GM21515 (cell line): ENCODE measurements around the gene FPR1.
"Not testable (repeated sequence)": the region's sequence is repeated elsewhere in the genome, so short reads cannot be mapped to it uniquely, and the experiment has no call there.

Experiments used
- ATAC-seq: cut with Tn5 transposase; IDR thresholded peaks from one replicate; pipeline ENCODE4 v1.9.1; 2021; ENCODE audit not compliant: unreplicated experiment

The FPR1 gene

GRCh38 chr19:51738523-51738922, 13.2 kb downstream of the FPR1 start:
- ATAC-seq: not testable (repeated sequence)

GRCh38 chr19:51737924-51738323, 13.8 kb downstream of the FPR1 start:
- ATAC-seq: no peak

DNA sequence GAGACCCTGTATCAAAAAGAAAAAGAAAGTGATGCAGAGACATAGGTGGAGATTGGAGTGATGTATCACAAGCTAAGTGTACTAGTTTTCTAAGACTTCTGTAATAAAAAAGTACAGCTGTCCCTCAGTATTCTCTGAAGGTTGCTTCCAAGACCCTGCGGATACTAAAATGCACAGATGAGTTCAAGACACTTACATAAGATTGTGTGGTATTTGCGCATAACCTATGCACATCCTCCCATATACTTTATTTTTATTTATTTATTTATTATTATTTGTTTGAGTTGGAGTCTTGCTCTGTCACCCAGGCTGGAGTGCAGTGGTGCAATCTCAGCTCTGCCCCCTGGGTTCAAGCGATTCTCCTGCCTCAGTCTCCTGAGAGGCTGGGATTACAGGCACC, 14.3 kb downstream of the FPR1 start:
- ATAC-seq: no peak

- ATAC-seq: no peak
These were observed 15.8 kb downstream of the FPR1 start for GRCh38 chr19:51735759-51736449.

DNA sequence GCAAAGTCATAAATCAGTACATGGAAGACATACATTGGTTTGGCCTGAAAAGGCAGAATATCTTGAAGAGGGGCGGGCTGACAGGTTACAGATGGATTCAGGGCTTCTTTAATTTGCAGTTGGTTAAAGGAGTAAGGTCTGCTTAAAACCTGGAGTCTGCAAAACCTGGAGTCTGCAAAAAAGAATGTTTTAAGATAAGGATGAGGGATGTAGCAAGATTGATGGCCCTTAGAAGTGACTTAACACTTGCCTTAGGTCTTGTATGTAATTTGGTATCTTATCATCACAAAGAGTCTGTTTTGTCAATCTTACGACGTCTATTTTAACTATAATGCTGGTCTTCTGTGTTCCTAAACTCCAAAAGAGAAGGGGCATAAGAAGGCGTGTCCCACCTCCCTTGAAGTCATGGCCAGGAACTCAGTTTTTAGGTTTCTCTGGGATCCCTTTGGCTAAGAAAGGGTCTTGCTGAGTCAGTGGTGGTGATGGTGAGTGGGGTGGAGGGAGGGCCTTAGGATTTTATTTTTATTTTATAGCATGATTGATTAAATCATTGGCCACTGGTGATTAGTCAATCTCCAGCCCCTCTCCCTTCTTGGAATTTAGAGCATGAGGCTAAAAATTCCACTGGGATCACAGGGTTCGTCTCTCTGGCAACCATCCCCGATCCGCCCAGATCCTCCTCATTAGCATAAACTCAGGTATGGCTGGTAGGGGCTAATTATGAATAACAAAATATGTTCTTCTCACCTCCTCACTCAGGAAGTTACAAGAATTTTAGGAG, 17.7 kb downstream of the FPR1 start:
- no peak for ATAC-seq

- ATAC-seq: no peak
These were observed 21.9 kb downstream of the FPR1 start for GRCh38 chr19:51729781-51730180.

- no peak for ATAC-seq
These were observed 24.3 kb downstream of the FPR1 start for GRCh38 chr19:51727349-51727880.

DNA sequence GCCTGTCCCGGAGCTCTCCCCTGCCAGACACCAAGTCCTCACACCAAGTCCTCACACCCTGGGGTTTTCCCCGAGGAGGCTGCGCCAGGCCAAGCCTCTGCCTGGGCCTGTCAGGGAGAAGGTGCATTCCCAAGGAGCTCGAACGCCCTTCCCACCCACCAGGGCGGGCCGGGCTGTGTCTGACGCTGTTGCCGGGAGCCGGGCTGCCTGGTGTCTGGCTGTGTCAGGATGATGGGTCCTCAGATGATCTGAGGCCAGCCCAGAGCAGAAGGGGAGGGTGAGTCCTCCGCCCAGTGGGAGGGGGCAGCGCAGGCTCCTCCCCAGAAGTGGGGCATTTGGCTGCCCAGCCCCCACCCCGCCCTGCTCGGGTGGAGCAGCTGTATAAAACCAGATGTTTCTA, 25.6 kb downstream of the FPR1 start:
- no peak for ATAC-seq

DNA sequence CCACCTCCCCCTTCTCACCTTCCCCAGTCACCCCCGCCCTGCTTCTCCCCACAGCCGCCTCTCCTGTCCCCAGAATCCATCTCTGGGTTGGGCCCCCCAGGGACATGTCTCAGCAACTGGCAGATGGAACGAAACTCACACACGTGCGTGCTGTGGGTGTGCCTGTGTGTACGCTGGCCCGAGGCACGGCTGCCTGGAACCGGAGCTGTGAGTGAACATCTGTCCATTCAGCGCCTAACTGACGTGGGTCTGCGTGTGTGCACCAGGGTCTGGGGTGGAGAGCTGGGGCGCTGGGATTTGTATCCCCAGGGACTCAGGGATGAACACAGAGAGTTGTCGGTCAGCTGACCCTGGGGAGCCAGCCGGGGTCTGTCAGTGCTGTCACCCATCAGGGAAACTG, 27.1 kb downstream of the FPR1 start:
- ATAC-seq: no peak

DNA sequence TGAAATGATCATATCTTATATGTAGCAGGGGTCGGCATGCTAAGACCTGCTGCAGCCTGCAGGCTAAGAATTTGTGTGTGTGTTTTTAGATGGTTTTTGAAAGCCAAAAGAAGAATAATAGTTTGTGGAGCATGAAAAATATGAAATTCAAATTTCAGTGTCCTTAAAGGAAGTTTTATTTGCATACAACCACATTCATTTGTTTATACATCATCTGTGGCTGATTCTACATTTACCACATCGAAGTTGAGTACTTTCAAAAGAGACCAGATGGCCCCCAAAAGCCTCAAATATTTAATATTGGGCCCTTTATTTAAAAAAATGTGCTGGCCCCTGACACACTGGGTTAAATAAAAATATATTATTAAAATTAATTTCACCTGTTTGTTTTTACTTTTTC, 29.2 kb downstream of the FPR1 start:
- no peak for ATAC-seq

DNA sequence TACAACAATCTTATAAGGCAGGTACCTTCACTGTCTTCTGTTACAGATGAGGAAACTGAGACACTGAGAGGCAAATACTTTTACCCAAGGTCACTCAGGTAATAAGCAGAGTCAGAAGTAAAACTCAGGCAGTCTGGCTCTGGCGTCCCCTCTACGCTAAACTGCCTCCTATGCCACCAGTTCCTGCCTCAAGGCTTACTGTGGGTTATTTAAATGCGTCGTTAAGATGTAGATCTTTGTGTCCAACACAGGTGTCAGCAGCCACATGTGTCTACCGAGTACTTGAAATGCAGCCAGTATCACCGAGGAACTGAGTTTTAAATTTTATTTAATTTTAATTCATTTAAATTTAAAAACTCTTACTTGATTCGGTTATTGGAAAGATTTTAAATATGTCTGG, 29.8 kb downstream of the FPR1 start:
- no peak for ATAC-seq

DNA sequence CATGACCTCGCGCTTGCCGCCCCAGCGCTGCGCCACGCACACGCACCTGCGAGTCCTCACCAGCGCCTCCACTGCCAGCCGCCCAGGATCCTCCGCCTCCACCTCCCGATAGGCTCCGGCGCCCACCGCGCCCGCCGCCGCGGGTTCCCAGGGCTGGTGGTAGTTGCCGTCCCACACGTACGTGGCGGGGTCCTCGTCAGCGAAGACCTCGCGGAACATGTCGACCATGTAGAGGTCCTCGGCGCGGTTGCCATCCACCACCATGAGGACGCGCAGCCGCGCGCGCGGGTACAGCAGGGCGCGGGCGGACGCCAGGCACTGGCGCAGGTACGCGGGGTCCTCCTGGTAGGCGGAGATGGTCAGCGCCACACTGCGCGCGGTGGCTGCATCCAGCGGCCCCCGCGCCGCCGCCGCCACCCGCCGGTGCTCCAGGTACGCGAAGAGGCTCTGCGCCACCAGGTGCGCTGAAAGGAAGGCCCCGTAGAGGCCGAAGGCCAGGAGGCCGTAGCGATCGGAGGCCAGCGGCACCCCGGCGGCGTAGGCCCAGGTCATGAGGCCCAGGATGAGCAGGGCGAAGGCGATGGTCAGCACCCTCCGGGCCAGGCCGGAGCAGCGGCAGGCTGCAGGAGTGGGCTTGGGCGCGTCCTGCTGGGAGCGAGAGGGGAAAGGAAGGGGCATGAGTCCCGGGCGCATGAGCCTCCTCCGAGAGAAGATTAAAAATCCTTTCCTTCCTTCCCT, 32.3 kb downstream of the FPR1 start:
- ATAC-seq: no peak

- ATAC-seq: no peak
These were observed 34.8 kb downstream of the FPR1 start for GRCh38 chr19:51716925-51717324.

- no peak for ATAC-seq
These were observed 35.8 kb downstream of the FPR1 start for GRCh38 chr19:51715850-51716249.

DNA sequence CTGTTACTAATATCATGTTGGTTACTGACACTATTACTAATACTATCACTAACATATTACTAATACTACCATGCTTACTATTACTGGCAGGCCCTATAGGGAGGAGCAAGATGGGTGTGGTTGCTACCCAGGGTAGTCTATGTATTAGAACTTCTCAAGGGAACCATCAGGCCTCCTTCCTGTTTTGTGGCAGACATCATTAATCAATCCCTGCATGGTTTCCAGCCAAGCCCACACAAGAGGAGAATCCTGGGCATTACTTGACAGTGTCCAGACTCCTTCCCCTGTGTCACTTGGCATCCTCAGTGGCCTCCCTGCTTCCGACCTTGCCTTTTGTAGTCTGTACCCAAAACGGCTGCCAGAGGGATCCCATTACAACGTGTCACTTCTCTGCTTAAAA, 36.8 kb downstream of the FPR1 start:
- no peak for ATAC-seq

GRCh38 chr19:51713319-51714285, 38.1 kb downstream of the FPR1 start:
- ATAC-seq: no peak

DNA sequence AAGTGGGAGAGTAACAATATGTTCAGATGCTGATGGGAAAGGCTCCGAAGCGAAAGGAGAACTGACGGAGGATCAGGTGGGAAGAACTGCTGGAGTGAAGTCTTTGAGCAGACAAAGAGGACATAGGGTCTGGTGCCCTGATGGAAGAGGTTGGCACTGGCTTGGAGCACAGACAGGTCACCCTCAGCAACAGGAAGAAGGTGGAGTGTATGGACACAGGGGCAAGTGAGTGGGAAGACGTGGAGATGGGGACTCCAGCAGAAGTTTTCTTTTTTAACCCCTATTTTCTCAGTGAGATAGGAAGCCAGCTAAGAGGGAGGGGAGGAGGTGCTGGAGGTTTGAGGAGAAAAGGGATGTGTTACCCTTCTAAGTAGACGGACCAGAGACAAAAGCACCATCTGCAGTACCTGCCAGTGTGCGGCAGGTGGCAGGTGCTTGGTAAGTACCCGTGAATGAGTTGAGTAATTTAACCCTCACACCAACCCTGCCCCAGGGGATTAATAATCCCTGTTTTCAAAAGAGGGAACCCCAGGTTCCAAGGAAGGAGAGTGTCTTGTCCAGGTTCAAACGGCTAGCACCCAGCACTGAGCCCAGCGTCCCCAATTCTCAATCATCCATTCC, 39.1 kb downstream of the FPR1 start:
- ATAC-seq: no peak

DNA sequence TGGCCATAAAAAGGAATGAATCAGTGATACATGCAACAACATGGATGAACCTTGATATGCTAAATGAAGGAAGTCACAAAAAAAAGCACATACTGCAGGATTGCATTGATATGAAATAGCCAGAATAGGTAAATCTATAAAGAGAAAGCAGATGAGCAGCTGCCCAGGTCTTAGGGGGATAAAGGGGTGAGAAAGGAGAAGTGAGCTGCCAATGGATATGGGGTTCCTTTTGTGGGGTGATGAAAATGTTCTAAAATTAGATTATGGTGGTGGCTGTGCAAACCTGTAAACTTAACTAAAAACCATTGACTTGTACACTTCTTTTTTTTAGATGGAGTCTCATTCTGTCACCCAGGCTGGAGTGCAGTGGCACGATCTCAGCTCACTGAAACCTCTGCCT, 40.0 kb downstream of the FPR1 start:
- no peak for ATAC-seq

GRCh38 chr19:51710163-51710562, 41.5 kb downstream of the FPR1 start:
- no peak for ATAC-seq

DNA sequence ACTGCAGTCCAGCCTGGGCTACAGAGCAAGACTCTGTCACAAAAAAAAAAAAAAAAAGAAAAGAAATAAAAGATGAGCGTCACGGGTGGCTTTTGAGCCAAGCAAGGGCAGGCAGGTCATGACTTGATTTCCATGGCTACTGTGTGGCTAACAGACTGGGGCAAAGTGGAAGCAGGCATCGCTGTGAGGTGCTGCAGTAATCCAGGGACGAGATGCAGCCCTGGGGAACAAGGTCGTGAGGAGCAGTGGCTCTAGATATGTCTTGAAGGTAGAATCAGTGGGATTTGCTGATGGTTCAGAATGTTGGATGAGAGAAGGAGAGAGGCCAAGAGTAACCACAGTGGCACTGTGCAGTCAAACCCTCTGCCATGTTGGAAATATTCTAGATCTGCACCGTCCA, 42.1 kb downstream of the FPR1 start:
- no peak for ATAC-seq
